Activated CD8-positive, alpha-beta memory T cell treated with anti-CD3 and anti-CD28 coated beads for 48 hours (primary cell): ENCODE data around the gene TNNC2.
"Not testable (repeated sequence)": the region's sequence is repeated elsewhere in the genome, so short reads cannot be mapped to it uniquely, and the experiment has no call there.

ENCODE experiments used
- DNase-seq, 3 experiments: peaks; one replicate each; pipeline ENCODE4 v3.0.0-alpha.2; 2020; ENCODE audit warnings: low read depth in 2 of 3, low spot score in 2 of 3

TNNC2 gene

DNA sequence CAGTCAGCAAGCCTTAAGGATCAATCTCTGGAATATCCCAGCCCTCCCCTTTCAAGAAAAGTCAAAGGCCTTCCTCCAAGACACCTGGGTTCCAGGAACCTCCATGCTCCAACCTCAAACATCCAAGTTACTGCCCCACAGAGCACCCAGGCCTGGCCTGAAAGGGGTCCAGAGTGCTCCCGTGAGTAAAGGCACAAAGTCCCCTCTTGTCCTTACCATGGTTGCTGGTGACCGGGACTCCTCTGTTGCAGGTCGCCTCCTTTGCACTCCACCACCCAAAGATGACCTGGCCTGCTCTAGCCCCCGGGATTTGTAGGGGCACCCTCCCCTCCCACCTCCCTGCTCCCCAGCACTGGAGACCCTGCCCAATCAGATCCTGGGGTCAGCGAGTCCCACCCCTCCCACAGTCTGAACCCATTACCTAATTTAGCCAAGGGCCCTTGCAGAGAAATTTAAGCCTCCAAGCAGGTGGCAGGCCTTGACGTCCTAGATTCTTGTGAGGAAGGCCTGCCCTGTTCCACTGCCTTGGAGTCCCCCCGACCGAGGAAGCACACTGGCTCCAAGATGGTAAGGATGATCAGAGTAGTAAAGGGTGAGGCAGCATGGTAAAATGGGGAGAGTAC lies at the start of gene TNNC2:
TSS of gene TNNC2 (minus strand) at position 283 of the 623 bp plus-strand sequence. CDS start at position 219, 64 bp downstream.
- DNase-seq: no peak

- DNase-seq: no peak
Measured at GRCh38 chr20:45874576-45874975, 47.5 kb upstream of the TNNC2 start.

- DNase-seq: not testable (repeated sequence)
Measured at GRCh38 chr20:45874104-45874481, 47.0 kb upstream of the TNNC2 start.

DNA sequence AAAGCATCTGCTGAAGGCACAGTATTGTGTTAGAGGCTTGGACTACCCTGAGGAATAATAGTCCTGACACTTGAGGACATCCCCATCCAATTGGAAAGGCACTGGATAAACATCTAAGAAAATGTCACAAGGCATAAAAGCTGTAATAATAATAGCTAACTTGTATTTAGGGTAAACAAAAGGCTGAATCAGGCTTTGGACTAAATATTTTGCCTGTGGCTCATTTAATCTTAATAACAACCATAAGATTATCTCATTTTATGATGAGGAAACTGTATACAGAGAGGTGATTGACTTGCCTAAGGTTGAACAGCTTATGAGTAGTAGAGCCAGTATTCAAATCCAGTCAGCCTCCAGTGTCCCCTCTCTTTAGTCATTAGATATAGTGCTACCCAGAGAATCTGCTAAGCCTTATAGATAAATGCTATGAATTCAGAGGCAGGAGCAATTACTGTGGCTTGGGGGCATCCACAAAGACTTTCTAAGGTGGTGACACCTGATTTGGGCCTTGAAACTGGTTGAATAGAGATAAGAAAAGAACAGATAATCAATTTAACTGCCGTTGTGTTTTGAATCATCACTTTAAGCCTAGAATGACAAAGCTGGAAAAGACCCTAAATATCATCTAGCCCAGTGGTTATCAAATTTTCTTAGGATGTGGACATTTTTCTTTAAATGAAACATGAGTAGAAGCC lies 46.4 kb upstream of the TNNC2 start:
- no peak for DNase-seq

DNA sequence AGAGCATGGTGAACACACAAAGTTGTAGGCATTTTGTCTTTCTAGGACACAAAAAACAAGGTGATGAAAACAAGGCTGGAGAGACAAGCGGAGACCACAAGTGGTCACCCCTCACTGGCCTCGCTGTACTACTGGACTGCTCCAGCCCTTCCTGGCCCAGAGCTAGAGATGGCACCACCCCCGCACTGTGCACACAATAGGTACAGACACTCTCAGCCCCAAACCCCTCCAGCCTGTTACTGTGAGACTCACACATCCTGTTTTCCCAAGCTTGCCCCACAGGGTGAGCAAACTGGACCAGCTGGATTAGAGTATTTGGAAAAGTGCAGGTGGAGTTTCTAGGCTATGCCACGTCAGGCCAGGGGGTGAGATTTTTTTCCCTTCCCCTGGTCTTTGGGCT lies 45.5 kb upstream of the TNNC2 start:
- DNase-seq: no peak

- no peak for DNase-seq
Measured at GRCh38 chr20:45867819-45868176, 40.7 kb upstream of the TNNC2 start.

DNA sequence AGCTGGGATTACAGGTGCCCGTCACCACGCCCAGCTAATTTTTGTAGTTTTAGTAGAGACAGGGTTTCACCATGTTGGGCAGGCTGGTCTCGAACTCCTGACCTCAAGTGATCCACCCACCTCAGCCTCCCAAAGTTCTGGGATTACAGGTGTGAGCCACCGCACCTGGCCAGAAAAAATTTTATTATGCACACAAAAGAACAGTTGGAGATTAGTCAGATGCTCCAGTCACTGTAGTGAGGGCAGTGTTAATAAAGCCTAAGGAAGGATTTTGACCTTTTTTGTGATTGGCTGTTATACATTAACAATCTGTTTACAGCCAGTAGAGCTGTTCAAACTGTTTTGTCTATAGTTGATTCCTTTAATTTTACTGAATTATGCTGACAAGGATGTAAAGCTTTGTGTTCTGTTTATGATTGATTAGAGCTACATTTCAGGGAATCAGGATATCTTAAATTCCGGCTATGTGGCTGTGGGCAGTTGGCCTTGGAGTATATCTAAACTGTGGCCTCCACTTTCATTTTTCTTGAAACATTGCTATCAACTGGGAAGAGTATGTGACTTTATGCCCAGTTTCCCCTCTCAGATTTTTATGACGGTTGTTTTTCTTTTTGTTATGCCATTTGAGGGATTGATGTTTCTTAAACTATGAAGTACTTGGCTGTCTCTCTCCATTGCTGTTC lies 40.2 kb upstream of the TNNC2 start:
- no peak for DNase-seq

GRCh38 chr20:45866454-45866853 lies 39.3 kb upstream of the TNNC2 start:
- no peak for DNase-seq

DNA sequence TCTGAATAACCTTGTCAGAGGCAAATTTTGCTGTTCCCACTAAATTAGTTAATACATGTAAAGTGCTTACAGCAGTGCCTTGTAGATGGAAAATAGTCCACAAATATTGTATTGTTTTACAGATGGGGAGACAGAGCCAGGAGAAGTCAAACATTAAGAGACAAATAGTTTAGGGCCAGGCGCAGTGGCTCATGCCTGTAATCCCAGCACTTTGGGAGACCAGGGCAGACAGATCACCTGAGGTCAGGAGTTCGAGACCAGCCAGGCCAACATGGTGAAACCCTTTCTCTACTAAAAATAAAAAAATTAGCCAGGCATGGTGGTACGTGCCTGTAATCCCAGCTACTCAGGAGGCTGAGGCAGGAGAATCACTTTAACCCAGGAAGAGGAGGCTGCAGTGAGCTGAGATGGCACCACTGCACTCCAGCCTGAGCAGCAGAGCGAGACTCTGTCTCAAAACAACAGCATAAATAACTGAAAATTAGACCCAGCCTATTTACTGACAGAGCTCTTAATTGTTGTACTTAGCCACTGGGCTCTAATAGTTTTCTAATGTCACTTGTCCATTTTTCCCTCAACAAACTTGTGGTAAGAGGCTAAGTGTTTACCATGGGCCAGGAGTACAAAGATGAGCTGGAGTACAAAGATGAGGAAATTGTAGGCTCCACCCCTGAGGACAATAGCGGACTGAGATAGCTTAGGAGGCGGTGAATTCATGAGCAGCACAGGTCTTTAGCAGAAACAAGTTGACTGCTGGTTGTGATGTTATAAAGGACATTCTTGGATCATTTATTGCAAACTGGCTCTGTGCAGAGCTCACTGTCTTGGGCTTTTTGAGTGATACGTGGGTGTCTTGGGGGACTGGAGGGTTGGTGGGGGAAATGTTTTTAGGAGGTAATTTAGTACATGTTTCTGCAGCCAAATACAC lies 36.7 kb upstream of the TNNC2 start:
- no peak for DNase-seq

DNA sequence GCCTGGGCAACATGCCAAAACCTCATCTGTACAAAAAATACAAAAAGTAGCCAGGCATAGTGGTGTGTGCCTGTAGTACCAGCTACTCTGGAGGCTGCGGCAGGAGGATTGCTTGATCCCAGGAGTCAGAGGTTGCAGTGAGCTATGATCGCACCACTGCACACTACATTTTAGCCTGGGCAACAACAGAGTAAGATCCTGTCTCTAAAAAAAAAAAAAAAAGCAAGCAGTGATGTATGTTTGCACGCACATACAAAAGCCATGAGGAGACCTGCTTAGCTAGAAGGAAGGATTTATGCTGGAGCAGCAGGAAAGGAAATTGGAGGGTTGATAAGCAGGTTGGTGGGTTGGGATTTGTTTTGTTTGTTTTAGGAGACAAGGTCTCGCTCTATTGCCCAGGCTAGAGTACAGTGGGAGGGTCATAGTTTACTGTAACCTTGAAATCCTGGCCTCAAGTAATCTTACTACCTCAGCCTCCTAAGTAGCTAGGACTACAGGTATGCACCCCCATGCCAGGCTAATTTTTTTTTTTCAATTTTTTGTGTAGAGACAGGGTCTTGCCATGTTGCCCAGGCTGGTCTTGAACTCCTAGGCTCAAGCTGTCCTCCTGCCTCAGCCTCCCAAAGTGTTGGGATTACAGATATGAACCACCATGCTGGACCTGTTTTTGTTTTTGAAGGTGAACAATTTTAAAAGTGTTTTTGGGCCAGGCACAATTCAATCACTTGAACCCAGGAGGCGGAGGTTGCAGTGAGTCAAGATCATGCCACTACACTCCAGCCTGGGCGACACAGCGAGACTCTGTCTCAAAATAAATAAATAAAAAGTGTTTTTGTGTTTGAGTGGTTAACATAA lies 34.3 kb upstream of the TNNC2 start:
- no peak for DNase-seq

GRCh38 chr20:45860560-45861220 lies 33.6 kb upstream of the TNNC2 start:
- no peak for DNase-seq

GRCh38 chr20:45859916-45860315 lies 32.8 kb upstream of the TNNC2 start:
- no peak for DNase-seq

GRCh38 chr20:45857882-45858216 lies 30.7 kb upstream of the TNNC2 start:
- DNase-seq: peak in 1 of 3 experiments; percentile 5

DNA sequence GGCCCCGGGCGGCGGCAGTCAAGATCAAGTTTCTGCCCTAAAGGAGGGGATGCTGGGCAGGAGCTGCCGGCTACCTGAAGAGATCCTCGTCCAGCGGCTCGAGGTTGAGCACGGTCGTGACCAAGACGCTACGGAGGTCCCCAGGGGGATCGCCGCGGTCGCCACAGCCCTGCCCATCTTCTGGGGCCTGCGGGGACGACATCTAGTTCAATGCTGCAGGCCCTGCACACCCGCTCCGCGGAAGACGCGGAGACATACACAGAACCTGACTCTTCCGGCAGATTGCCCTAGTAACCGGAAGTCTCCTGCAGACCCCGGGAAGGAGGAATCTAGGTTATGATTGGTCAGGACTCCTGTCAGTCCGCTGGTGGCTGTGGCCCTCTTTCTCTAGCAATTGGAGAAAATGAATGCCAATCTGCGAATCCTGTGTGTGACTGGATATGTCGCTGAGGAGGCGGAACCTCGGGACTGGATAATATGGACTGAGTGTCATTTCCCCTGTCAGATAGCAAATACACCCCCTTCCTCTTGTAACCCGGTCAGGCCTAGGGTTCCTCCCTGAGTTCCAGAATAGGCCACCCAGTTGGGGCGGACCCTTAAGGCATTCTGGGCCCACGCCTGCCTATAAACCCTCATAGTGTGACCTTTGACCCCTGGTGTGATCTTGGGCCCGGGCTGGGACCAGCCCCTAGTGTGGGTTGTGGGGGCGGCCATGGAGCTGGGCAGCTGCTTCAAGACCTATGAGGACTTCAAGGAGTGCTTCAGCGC lies 30.2 kb upstream of the TNNC2 start, which contains the start of the genes ACOT8 and ZSWIM3:
TSS of gene ACOT8 (minus strand) at position 279 of the 768 bp plus-strand sequence. CDS start at position 202, 77 bp downstream.
TSS of gene ZSWIM3 (plus strand) at position 501 of the 768 bp plus-strand sequence. CDS start at position 713, 212 bp downstream.
- DNase-seq: peak; percentile 57 to 77 (median 75)

DNA sequence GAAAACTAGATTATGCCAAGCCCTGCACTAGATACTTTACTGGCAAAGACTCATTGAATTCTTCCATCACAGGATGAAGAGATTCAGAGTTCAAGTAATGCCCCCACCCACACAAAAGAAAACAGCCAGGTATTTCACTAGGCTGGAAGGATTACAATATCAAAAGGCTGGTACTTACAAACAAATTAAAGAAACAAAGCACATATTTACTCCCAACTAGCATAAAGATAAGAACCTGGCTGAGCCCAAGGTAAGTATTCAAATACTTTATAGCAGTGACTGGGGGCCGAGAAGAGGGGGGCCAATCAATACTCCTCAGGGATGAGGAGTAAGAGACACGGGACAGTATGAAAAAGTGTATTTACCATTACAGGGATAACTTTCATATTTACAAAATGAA lies 26.4 kb upstream of the TNNC2 start:
- no peak for DNase-seq

GRCh38 chr20:45852326-45852725 lies 25.2 kb upstream of the TNNC2 start:
- no peak for DNase-seq

DNA sequence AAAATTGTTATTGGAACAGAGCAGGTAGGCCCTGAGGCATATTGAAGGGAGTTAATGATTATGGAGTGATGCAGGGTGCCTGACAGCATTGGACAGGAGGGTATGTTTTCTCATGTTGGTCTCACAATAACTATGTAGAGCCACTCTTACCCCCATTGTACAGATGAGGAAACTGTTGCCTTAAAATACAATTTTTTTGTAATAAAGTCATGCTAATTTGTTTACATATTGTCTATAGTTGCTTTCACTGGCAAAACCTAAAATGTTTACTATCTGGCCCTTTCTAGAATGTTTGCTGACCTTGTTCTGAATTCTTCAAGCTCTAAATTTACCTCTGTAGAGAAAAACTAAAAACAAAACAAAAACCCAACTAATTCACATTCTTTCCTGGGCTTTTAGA lies 24.4 kb upstream of the TNNC2 start:
- DNase-seq: no peak

- DNase-seq: no peak
Measured at GRCh38 chr20:45850926-45851325, 23.8 kb upstream of the TNNC2 start.

DNA sequence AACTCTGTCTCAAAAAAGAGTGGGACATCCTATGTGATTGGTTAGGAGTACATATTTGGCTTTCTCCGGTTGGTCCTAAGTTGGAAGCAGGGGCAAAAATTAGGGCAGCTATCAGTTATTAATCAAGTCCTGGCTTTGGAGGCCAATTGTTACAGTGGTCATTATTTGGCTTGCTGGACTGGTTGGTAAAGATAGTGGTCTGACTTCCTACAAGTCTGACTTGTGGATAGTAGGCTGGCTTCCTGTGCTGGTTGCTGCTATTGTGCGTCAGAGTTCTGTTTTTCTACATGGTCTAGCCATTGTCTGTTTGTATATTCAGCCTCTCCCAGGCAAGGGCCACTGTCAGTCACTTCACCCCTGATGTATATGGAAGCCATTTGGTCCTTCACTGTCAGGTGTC lies 23.1 kb upstream of the TNNC2 start:
- DNase-seq: no peak
